ENCODE results near the gene BICD1. TPM values are rescaled to one million over a fixed set of nuclear protein-coding genes. Genes with fewer than 3 reads are reported as not detected.

Gene BICD1
- total and polyA plus RNA-seq, 2 donors (not counting 3 experiments of a cell fraction or from before 2014, with no cell fraction given) = 12.2 to 51.0 TPM

DNA sequence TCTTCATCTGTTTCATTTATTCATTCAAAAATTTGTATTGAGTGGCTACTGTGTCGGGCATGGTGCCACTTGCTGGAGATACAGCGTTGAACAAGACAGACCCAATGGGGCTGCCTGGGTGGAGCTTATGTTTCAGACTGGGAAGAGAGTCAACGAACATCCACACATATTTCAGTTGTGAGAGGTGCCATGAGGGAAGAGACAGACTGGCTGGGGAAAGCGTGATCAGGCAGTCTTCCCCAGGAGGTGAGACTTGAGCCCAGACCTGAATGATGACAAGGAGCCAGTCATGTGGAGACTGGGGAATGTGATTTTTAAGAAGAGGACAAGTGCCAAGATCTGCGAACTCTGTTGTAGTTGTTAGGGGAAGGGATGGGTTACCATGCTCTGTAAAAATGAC is 12.2 kb downstream of the BICD1 start:
- CTCF ChIA-PET = no interaction called here

DNA sequence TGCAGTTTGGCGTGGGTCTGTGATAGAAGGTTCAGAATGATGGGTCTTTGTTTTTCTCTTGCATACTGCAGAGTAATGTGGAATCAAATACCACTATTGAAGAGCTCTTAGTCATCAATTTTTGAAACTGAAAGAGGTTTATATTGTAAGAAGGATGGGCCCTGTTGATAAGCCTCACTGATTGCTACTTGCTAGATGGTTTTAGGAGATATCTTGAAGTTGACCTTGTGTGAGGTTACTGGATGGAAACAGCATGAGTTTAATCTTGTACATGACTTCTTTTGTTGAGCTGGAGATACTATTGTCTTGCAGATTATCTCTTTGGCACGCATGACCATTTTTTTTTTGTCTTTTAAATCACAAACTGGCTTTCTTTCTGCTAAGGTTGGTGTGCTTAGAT is 13.8 kb downstream of the BICD1 start:
- Histone ChIP-seq H3K9ac (replicated peaks; ENCODE audit: extremely low read depth, insufficient read depth, low read length) (no peak overlapping the region), H3K27me3 (ENCODE audit: control insufficient read depth in 2 of 2, insufficient read depth in 2 of 2, low read length in 2 of 2) (no peaks in the 10 kb centered on the region), H3K9me3 (replicated peaks; ENCODE audit: control insufficient read depth, insufficient read depth, low read length) (no peaks in the 10 kb centered on the region), H3K4me2 (ENCODE audit: insufficient read depth, low read length) (no peak overlapping the region), H3K36me3 (ENCODE audit: control insufficient read depth in 2 of 2, extremely low read depth in 1 of 2, insufficient read depth in 2 of 2, low read length in 2 of 2) (peaks cover 0 to 3% of the 10 kb centered on the region in 2 experiments), H3K4me1 (ENCODE audit: control insufficient read depth, extremely low read depth, insufficient read depth, low read length) (peaks cover 16% of the 10 kb centered on the region), H3K4me3 (replicated peaks in 1 of 3; ENCODE audit: insufficient read depth in 1 of 3, low read depth in 1 of 3, low read length in 3 of 3) (no peak overlapping the region), H4K20me1 (replicated peaks; ENCODE audit: control insufficient read depth, extremely low read depth, insufficient read depth, low read length) (no peaks in the 10 kb centered on the region), H3K27ac (ENCODE audit: insufficient read depth, low read depth, low read length) (no peak overlapping the region), H2AFZ (ENCODE audit: low read depth, low read length) (no peak overlapping the region), H3K9me1 (replicated peaks; ENCODE audit: control insufficient read depth, extremely low read depth, insufficient read depth, low read length) (no peaks in the 10 kb centered on the region), H3K79me2 (ENCODE audit: control insufficient read depth, insufficient read depth, low read length) (peaks cover 26% of the 10 kb centered on the region)
- intact Hi-C loops (cut with micrococcal nuclease) = no loop called here
- FAIRE-seq (no peak), DNase-seq (ENCODE audit: low read depth, low spot score) (peak; percentile 27)
- dilution Hi-C loops (cut with MboI; ENCODE audit: extremely low pct_ligation_motif_present, low sequenced_read_pairs) = no loop called here
- POLR2A ChIA-PET = no interaction called here
- CTCF ChIA-PET = interaction anchor here (1.2 to 2.0 kb wide), 6 partner anchors 13 to 467 kb away, joined by 3 to 6 read pairs (median 5); partner anchors contain the start of gene BICD1
- TF ChIP-seq FOS (IDR thresholded peaks at IDR 0.05; ENCODE audit: borderline replicate concordance, insufficient read depth, low read length) (no peak), JUN (IDR thresholded peaks at IDR 0.05; ENCODE audit: borderline replicate concordance, insufficient read depth, insufficient read length, low read depth) (no peak), POLR2A (IDR thresholded peaks at IDR 0.05; ENCODE audit: low read depth, low read length) (no peak)
- TF ChIP-seq, protein P1, sequence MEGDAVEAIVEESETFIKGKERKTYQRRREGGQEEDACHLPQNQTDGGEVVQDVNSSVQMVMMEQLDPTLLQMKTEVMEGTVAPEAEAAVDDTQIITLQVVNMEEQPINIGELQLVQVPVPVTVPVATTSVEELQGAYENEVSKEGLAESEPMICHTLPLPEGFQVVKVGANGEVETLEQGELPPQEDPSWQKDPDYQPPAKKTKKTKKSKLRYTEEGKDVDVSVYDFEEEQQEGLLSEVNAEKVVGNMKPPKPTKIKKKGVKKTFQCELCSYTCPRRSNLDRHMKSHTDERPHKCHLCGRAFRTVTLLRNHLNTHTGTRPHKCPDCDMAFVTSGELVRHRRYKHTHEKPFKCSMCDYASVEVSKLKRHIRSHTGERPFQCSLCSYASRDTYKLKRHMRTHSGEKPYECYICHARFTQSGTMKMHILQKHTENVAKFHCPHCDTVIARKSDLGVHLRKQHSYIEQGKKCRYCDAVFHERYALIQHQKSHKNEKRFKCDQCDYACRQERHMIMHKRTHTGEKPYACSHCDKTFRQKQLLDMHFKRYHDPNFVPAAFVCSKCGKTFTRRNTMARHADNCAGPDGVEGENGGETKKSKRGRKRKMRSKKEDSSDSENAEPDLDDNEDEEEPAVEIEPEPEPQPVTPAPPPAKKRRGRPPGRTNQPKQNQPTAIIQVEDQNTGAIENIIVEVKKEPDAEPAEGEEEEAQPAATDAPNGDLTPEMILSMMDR (IDR thresholded peaks at IDR 0.05; ENCODE audit: extremely low read depth in 1 of 2, insufficient read depth in 1 of 2, low read depth in 1 of 2, low read length in 2 of 2) = no peak
- TF ChIP-seq, protein P2, sequence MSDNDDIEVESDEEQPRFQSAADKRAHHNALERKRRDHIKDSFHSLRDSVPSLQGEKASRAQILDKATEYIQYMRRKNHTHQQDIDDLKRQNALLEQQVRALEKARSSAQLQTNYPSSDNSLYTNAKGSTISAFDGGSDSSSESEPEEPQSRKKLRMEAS (IDR thresholded peaks at IDR 0.05; ENCODE audit: insufficient read depth, insufficient read length) = no peak
- BruUV-seq (replicated peaks) = no TSS peak

More for the DNA sequence above, 12.2 kb downstream of the BICD1 start:
- no peak overlapping the region for H2AFZ ChIP-seq (ENCODE audit: low read depth, low read length)
- dilution Hi-C loops (cut with MboI; ENCODE audit: extremely low pct_ligation_motif_present, low sequenced_read_pairs) = no loop called here
- H3K9ac ChIP-seq (replicated peaks; ENCODE audit: extremely low read depth, insufficient read depth, low read length) = no peak overlapping the region
- H3K4me2 ChIP-seq (ENCODE audit: insufficient read depth, low read length) = no peak overlapping the region
- H3K9me1 ChIP-seq (replicated peaks; ENCODE audit: control insufficient read depth, extremely low read depth, insufficient read depth, low read length) = no peaks in the 10 kb centered on the region
- no peaks in the 10 kb centered on the region for H4K20me1 ChIP-seq (replicated peaks; ENCODE audit: control insufficient read depth, extremely low read depth, insufficient read depth, low read length)
- no peak overlapping the region for H3K4me3 ChIP-seq (replicated peaks in 1 of 3; ENCODE audit: insufficient read depth in 1 of 3, low read depth in 1 of 3, low read length in 3 of 3)
- intact Hi-C loops (cut with micrococcal nuclease) = loop anchor here (10.0 kb wide), 1 partner anchor 156 kb away; no protein-coding TSS in a partner anchor
- H3K4me1 ChIP-seq (ENCODE audit: control insufficient read depth, extremely low read depth, insufficient read depth, low read length) = peaks cover 24% of the 10 kb centered on the region
- POLR2A ChIA-PET = no interaction called here
- no peak for DNase-seq (ENCODE audit: low read depth, low spot score)
- no TSS peak for BruUV-seq (replicated peaks)
- no peak for FAIRE-seq
- TF ChIP-seq MYC (IDR thresholded peaks at IDR 0.05; ENCODE audit: low read depth, low read length) = no peak
- TF ChIP-seq, protein P2 (IDR thresholded peaks at IDR 0.05; ENCODE audit: insufficient read depth, insufficient read length) = no peak
- H3K27me3 ChIP-seq (ENCODE audit: control insufficient read depth in 2 of 2, insufficient read depth in 2 of 2, low read length in 2 of 2) = no peaks in the 10 kb centered on the region
- no peaks in the 10 kb centered on the region for H3K9me3 ChIP-seq (replicated peaks; ENCODE audit: control insufficient read depth, insufficient read depth, low read length)
- H3K36me3 ChIP-seq (ENCODE audit: control insufficient read depth in 2 of 2, extremely low read depth in 1 of 2, insufficient read depth in 2 of 2, low read length in 2 of 2) = peaks cover 0 to 3% of the 10 kb centered on the region in 2 experiments
- H3K79me2 ChIP-seq (ENCODE audit: control insufficient read depth, insufficient read depth, low read length) = peaks cover 28% of the 10 kb centered on the region
- H3K27ac ChIP-seq (ENCODE audit: insufficient read depth, low read depth, low read length) = no peak overlapping the region
